Caco-2 (cell line): ENCODE measurements around the gene ACSS2. TPM values are rescaled to one million over a fixed set of nuclear protein-coding genes. Genes with fewer than 3 reads are reported as not detected.

Source experiments
- BruUV-seq: library from RNA; stranded (reverse); fragments of 400-500 nt; replicated peaks from 2 replicates; lab custom pipeline; 2021; lab: Mats Ljungman, UMichigan
- CTCF ChIA-PET: fragments of 300-600 bp; sonication (Branson Sonifier 250); formaldehyde crosslinking; loops from one replicate; lab custom pipeline; 2022; ENCODE audit warnings: antibody characterized with exemption; lab: Charles Lee
- POLR2A ChIA-PET: fragments of 300-600 bp; sonication (Branson Sonifier 250); formaldehyde crosslinking; loops from one replicate; lab custom pipeline; 2022; ENCODE audit warnings: antibody characterized with exemption; lab: Charles Lee
- DNase-seq, 2 experiments: peaks; one replicate each; pipeline versions ENCODE4 v3.0.0 to v3.0.0-alpha.2; 2020 to 2022
- H3K27me3 ChIP-seq: replicated peaks from 2 replicates; pipeline ENCODE4 v1.6.0; 2011; ENCODE audit warnings: low read length; ENCODE audit not compliant: control insufficient read depth, insufficient read depth
- H3K36me3 ChIP-seq: 2 replicates; pipeline ENCODE4 v1.5.1; 2011; ENCODE audit warnings: low read length; ENCODE audit not compliant: control insufficient read depth, insufficient read depth
- H3K4me1 ChIP-seq: fragments of 250-450 bp; sonication (Bioruptor Pico); 2 replicates; pipeline ENCODE4 v1.5.1; 2020; ENCODE audit warnings: mild to moderate bottlenecking
- H3K4me3 ChIP-seq: 2 replicates; pipeline ENCODE4 v1.5.1; 2011; ENCODE audit warnings: low read depth, mild to moderate bottlenecking, control low read depth, low read length
- H3K9me3 ChIP-seq: fragments of 250-450 bp; sonication (Bioruptor Pico); 2 replicates; pipeline ENCODE4 v1.5.1; 2020; ENCODE audit warnings: mild to moderate bottlenecking, moderate library complexity
- H3K27ac Mint-ChIP-seq: one replicate; pipeline ENCODE4 v1.8.0; 2022; ENCODE audit warnings: mixed read lengths; ENCODE audit not compliant: unreplicated experiment
- H3K27me3 Mint-ChIP-seq: one replicate; pipeline ENCODE4 v1.8.0; 2022; ENCODE audit warnings: mixed read lengths; ENCODE audit not compliant: insufficient read depth, unreplicated experiment
- H3K36me3 Mint-ChIP-seq: one replicate; pipeline ENCODE4 v1.8.0; 2022; ENCODE audit warnings: mild to moderate bottlenecking, mixed read lengths; ENCODE audit not compliant: insufficient read depth, unreplicated experiment
- H3K4me1 Mint-ChIP-seq: one replicate; pipeline ENCODE4 v1.8.0; 2022; ENCODE audit warnings: low read depth, mixed read lengths; ENCODE audit not compliant: unreplicated experiment
- H3K4me3 Mint-ChIP-seq: one replicate; pipeline ENCODE4 v1.8.0; 2022; ENCODE audit warnings: mild to moderate bottlenecking, moderate library complexity, mixed read lengths; ENCODE audit not compliant: unreplicated experiment
- H3K9me3 Mint-ChIP-seq: one replicate; pipeline ENCODE4 v1.8.0; 2022; ENCODE audit warnings: mixed read lengths; ENCODE audit not compliant: unreplicated experiment
- intact Hi-C: fragments of 100-400 bp; cut with micrococcal nuclease; formaldehyde crosslinking; loops from one replicate; pipeline ENCODE4 v1.10.0; 2022; ENCODE audit not compliant: unreplicated experiment
- total RNA-seq: library from RNA; stranded (reverse); gene quantifications from 2 replicates; pipeline ENCODE4 v1.2.3, GENCODE V29; 2022
- TF ChIP-seq, protein P1 (sequence below), 2 experiments: fragments of 200-600 bp in 1 of 2; IDR thresholded peaks; 1 replicate in 1 of 2; 2 replicates in 1 of 2; pipeline versions ENCODE4 v1.5.1 to v1.8.0; 2011 to 2022; ENCODE audit warnings: antibody characterized with exemption in 1 of 2, control low read depth in 1 of 2, inconsistent platforms in 1 of 2, low read depth in 1 of 2, low read length in 1 of 2, mild to moderate bottlenecking in 1 of 2, moderate library complexity in 1 of 2; ENCODE audit not compliant: insufficient read depth in 1 of 2, severe bottlenecking in 1 of 2, unreplicated experiment in 1 of 2

The ACSS2 gene
- total RNA-seq, 1 experiment from 2014 or later, result 76.0 TPM

GRCh38 chr20:34976286-34976685, 99.9 kb downstream of the ACSS2 start:
- intact Hi-C loops, result no loop called here
- H3K27ac Mint-ChIP-seq, result no peak overlapping the region
- no TSS peak for BruUV-seq
- ChIA-PET POLR2A (interaction anchor here (1.5 kb wide), 1 partner anchor 21 kb away, joined by 3 read pairs; the partner anchor contains the start of genes GSS and MYH7B), CTCF (interaction anchor here (2.1 kb wide), 1 partner anchor 102 kb away, joined by 7 read pairs; no protein-coding TSS in a partner anchor)
- Histone ChIP-seq H3K4me3 (no peak overlapping the region), H3K9me3 (no peaks in the 10 kb centered on the region), H3K4me1 (peaks cover 5% of the 10 kb centered on the region), H3K27me3 (no peaks in the 10 kb centered on the region), H3K36me3 (no peaks in the 10 kb centered on the region)
- DNase-seq, result no peak
- TF ChIP-seq, protein P1, sequence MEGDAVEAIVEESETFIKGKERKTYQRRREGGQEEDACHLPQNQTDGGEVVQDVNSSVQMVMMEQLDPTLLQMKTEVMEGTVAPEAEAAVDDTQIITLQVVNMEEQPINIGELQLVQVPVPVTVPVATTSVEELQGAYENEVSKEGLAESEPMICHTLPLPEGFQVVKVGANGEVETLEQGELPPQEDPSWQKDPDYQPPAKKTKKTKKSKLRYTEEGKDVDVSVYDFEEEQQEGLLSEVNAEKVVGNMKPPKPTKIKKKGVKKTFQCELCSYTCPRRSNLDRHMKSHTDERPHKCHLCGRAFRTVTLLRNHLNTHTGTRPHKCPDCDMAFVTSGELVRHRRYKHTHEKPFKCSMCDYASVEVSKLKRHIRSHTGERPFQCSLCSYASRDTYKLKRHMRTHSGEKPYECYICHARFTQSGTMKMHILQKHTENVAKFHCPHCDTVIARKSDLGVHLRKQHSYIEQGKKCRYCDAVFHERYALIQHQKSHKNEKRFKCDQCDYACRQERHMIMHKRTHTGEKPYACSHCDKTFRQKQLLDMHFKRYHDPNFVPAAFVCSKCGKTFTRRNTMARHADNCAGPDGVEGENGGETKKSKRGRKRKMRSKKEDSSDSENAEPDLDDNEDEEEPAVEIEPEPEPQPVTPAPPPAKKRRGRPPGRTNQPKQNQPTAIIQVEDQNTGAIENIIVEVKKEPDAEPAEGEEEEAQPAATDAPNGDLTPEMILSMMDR (IDR thresholded peaks at IDR 0.05; ENCODE audit: insufficient read depth in 1 of 2, low read depth in 1 of 2, low read length in 1 of 2, severe bottlenecking in 1 of 2, unreplicated experiment in 1 of 2), result no peak
- no peak overlapping the region for H3K4me3 Mint-ChIP-seq
- H3K4me1 Mint-ChIP-seq, result peaks cover 7% of the 10 kb centered on the region
- no peaks in the 10 kb centered on the region for H3K36me3 Mint-ChIP-seq
- H3K27me3 Mint-ChIP-seq, result peaks cover 2% of the 10 kb centered on the region
- H3K9me3 Mint-ChIP-seq, result no peaks in the 10 kb centered on the region

Other genes with a start within 250 kb of the ACSS2 start
- 61.7 and 62.9 TPM in 2 replicates for gene PIGU, start 199.5 kb upstream of the ACSS2 start, total RNA-seq
- 26.2 and 29.7 TPM in 2 replicates for gene TP53INP2, start 172.3 kb upstream of the ACSS2 start, total RNA-seq
- gene NCOA6, start 51.0 kb upstream of the ACSS2 start, total RNA-seq, result 65.1 and 72.7 TPM in 2 replicates
- gene GGT7, start 3.8 kb upstream of the ACSS2 start, total RNA-seq, result 42.0 and 46.2 TPM in 2 replicates
- 138 TPM in 2 replicates for gene GSS, start 79.2 kb downstream of the ACSS2 start, total RNA-seq
- 1.9 and 2.5 TPM in 2 replicates for gene MYH7B, start 79.3 kb downstream of the ACSS2 start, total RNA-seq
- gene TRPC4AP, start 216.2 kb downstream of the ACSS2 start, total RNA-seq, result 144 and 146 TPM in 2 replicates